ENCODE data around the gene AS3MT.

The AS3MT gene

GRCh38 chr10:102941401-102941800 lies 72.1 kb downstream of the AS3MT start:
- no peak overlapping the region for H3K4me3 ChIP-seq (replicated peaks; ENCODE audit: low read depth, low read length)
- TF ChIP-seq, protein P1, sequence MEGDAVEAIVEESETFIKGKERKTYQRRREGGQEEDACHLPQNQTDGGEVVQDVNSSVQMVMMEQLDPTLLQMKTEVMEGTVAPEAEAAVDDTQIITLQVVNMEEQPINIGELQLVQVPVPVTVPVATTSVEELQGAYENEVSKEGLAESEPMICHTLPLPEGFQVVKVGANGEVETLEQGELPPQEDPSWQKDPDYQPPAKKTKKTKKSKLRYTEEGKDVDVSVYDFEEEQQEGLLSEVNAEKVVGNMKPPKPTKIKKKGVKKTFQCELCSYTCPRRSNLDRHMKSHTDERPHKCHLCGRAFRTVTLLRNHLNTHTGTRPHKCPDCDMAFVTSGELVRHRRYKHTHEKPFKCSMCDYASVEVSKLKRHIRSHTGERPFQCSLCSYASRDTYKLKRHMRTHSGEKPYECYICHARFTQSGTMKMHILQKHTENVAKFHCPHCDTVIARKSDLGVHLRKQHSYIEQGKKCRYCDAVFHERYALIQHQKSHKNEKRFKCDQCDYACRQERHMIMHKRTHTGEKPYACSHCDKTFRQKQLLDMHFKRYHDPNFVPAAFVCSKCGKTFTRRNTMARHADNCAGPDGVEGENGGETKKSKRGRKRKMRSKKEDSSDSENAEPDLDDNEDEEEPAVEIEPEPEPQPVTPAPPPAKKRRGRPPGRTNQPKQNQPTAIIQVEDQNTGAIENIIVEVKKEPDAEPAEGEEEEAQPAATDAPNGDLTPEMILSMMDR (IDR thresholded peaks at IDR 0.05; ENCODE audit: low read length, missing control alignments): no peak
- no peak for DNase-seq (ENCODE audit: low read depth)

GRCh38 chr10:102945449-102945848 lies 76.2 kb downstream of the AS3MT start:
- H3K4me3 ChIP-seq (replicated peaks; ENCODE audit: low read depth, low read length): no peak overlapping the region
- TF ChIP-seq, protein P1 (IDR thresholded peaks at IDR 0.05; ENCODE audit: low read length, missing control alignments): no peak
- DNase-seq (ENCODE audit: low read depth): no peak

DNA sequence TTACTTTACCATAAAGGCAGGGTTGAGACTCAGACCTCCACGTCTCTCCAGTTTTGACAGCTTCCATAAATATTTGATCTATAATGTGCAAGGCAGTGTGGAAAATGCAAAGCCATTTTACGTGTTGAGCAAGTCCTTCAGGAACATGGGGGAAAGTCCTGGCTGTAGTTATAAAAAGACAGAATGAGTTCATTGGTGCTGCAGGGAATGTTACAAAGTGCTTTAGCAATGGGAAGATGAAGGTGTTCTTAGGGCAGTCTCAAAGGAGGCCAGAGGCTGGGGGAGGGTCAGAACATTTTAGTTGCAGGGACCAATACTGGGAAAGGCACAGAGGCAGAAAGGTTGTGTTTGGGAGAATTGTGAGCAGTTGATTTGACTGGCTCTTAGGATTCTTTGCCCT lies 76.7 kb downstream of the AS3MT start:
- no peak for DNase-seq (ENCODE audit: low read depth)
- TF ChIP-seq, protein P1 (IDR thresholded peaks at IDR 0.05; ENCODE audit: low read length, missing control alignments): no peak

GRCh38 chr10:102946992-102947391 lies 77.7 kb downstream of the AS3MT start:
- TF ChIP-seq, protein P1 (IDR thresholded peaks at IDR 0.05; ENCODE audit: low read length, missing control alignments): no peak
- no peak for DNase-seq (ENCODE audit: low read depth)

More for the DNA sequence above, 76.7 kb downstream of the AS3MT start:
- H3K4me3 ChIP-seq (replicated peaks; ENCODE audit: low read depth, low read length): no peak overlapping the region

DNA sequence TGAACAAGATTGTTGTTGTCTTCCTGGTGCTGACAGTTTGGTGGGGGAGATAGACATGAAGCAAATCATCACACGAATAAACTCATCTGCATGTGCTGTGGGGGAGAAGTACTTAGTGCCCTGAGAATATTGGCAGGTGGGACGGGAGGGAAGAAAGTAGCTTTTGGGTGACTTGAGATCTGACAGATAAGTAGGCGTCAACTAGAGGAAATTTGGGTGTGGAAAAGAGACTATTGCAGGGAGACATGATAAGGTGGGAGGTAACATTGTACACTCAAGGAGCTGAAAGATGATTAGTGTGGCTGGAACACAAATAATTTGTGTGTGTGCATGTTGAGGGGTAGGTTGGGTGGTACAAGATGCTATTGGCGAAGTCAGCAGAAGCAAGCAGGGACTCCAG lies 78.9 kb downstream of the AS3MT start:
- TF ChIP-seq, protein P1 (IDR thresholded peaks at IDR 0.05; ENCODE audit: low read length, missing control alignments): no peak
- no peak overlapping the region for H3K4me3 ChIP-seq (replicated peaks; ENCODE audit: low read depth, low read length)
- DNase-seq (ENCODE audit: low read depth): no peak

More at GRCh38 chr10:102946992-102947391, 77.7 kb downstream of the AS3MT start:
- H3K4me3 ChIP-seq (replicated peaks; ENCODE audit: low read depth, low read length): no peak overlapping the region

DNA sequence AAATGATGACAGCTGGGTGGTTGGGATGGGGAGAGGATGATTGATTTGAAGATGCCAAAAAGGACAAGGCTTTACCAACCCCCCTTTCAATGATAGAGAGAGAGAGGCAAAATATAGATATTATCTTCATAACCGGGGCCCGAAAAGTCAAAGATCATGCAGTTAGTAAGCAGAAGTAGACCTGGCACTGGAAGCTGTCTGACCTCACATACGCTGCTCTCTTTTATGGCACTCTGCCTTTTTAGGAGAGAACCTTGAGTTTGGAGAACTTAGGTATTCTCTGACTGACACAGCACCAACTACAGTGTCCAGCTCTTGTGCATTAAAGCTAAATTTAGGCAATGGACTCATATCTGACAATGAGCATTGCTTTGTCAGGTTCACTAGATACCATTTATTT lies 79.5 kb downstream of the AS3MT start:
- TF ChIP-seq, protein P1 (IDR thresholded peaks at IDR 0.05; ENCODE audit: low read length, missing control alignments): no peak
- no peak overlapping the region for H3K4me3 ChIP-seq (replicated peaks; ENCODE audit: low read depth, low read length)
- DNase-seq (ENCODE audit: low read depth): no peak

DNA sequence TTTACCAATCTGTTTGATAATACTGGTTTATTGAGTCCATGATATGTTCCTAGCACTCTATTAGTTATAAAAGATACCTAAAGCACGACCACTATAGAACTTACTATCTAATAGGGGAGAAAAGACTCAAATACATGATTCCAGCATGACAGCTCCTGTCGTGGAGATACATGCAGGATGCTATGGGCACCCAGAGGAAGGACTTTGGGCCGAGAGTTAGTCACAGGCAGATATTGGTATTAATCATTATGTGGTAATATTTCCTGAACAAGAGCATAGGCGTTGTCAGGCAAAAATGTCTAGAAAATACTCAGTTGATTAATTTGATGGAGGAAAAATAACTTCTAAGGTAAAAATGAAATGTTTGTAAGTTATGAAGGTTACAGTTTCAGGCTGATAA lies 80.6 kb downstream of the AS3MT start:
- TF ChIP-seq, protein P1 (IDR thresholded peaks at IDR 0.05; ENCODE audit: low read length, missing control alignments): no peak
- DNase-seq (ENCODE audit: low read depth): no peak
- no peak overlapping the region for H3K4me3 ChIP-seq (replicated peaks; ENCODE audit: low read depth, low read length)

Data from fibroblast of pulmonary artery (primary cell).